Stomach (tissue), 4 donors: ENCODE data around the gene TRIM9.

ENCODE experiments used
- POLR2A ChIP-seq, 4 donors: fragments of 450-650 bp; IDR thresholded peaks; one replicate each; pipeline ENCODE4 v1.6.1; 2016; ENCODE audit warnings: antibody characterized with exemption in 4 of 4, control low read depth in 2 of 4, mild to moderate bottlenecking in 1 of 4, moderate library complexity in 1 of 4
- POLR2AphosphoS5 ChIP-seq, 3 donors: sonication (generic); formaldehyde crosslinking; IDR thresholded peaks; one replicate each; pipeline ENCODE4 v1.6.1; 2016; ENCODE audit warnings: antibody characterized with exemption in 3 of 3

DNA sequence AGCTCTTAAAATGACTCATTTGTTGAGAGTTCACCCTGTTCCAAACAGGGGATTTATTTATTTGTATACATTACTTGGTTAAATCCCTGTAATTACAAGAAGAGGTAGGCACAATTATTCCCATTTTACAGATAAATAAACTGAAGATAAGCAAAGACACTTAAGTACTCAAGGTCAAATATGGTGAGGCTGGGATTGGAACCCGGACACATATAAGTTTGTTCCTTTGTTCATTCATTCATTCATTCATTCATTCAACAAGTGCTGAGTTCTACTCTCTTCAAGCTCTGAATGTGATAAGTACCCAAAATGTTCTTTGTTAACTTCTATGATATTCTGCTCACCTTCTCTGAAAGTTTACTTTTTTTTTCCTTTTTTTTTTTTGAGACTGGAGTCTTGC, 2.4 kb upstream of the TRIM9 start:
- TF ChIP-seq POLR2AphosphoS5 (IDR thresholded peaks at IDR 0.05) = no peak
- TF ChIP-seq POLR2A (IDR thresholded peaks at IDR 0.05) = no peak
